RWPE2 (cell line): ENCODE results near the gene ZC3H4.
"Not testable (repeated sequence)": the region's sequence is repeated elsewhere in the genome, so short reads cannot be mapped to it uniquely, and the experiment has no call there.

Experiments used
- ATAC-seq: fragments of 200-7000 bp; cut with Tn5 transposase; 3 replicates; pipeline ENCODE4 v1.9.1; 2021; ENCODE audit warnings: low read depth
- DNase-seq: peaks from one replicate; pipeline ENCODE4 v3.0.0-alpha.2; 2020; ENCODE audit warnings: low spot score
- H3K27ac ChIP-seq: fragments of 450-650 bp; 2 replicates; pipeline ENCODE4 v1.5.1; 2017; ENCODE audit warnings: mild to moderate bottlenecking; ENCODE audit not compliant: poor library complexity, severe bottlenecking
- H3K27me3 ChIP-seq: fragments of 250-450 bp; sonication (Bioruptor Pico); 2 replicates; pipeline ENCODE4 v1.5.1; 2021; ENCODE audit warnings: mild to moderate bottlenecking, moderate library complexity; ENCODE audit not compliant: insufficient read depth, poor library complexity, severe bottlenecking
- H3K36me3 ChIP-seq: fragments of 250-450 bp; sonication (Bioruptor Pico); 2 replicates; pipeline ENCODE4 v1.5.1; 2020; ENCODE audit warnings: low read depth, mild to moderate bottlenecking, moderate library complexity
- H3K4me1 ChIP-seq: fragments of 250-450 bp; sonication (Bioruptor Pico); 2 replicates; pipeline ENCODE4 v1.5.1; 2021; ENCODE audit warnings: mild to moderate bottlenecking, moderate library complexity; ENCODE audit not compliant: insufficient read depth, poor library complexity, severe bottlenecking
- H3K4me3 ChIP-seq: fragments of 250-450 bp; sonication (Bioruptor Pico); 2 replicates; pipeline ENCODE4 v1.5.1; 2021; ENCODE audit warnings: mild to moderate bottlenecking, moderate library complexity; ENCODE audit not compliant: severe bottlenecking
- H3K9me3 ChIP-seq: fragments of 250-450 bp; sonication (Bioruptor Pico); 2 replicates; pipeline ENCODE4 v1.5.1; 2021; ENCODE audit warnings: mild to moderate bottlenecking, moderate library complexity; ENCODE audit not compliant: severe bottlenecking
- TF ChIP-seq, protein P1 (sequence below): fragments of 450-650 bp; IDR thresholded peaks from one replicate; pipeline ENCODE4 v1.5.1; 2017; ENCODE audit warnings: mild to moderate bottlenecking, moderate library complexity; ENCODE audit not compliant: poor library complexity, severe bottlenecking

ZC3H4 gene

DNA sequence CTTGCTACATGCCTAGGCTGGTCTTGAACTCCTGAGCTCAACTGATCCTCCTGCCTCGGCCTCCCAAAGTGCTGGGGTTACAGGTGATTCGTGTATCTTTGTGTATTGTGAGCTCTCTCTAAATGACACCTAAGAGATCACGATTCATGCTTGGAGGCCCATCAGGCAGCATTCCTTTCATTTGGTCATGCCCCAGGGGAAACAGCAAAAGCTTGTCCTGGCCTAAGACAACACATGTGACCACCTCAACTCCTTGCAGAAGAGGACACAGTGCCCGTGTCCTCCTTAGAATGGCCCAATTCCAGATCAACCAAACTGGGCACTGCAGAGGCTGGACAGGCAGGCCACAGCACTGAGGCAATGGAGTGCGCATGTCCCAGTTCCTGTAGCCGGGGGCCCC lies 32.5 kb downstream of the ZC3H4 start:
- DNase-seq (no peak), ATAC-seq (no peak)
- H3K27me3 ChIP-seq: no peaks in the 10 kb centered on the region
- TF ChIP-seq, protein P1, sequence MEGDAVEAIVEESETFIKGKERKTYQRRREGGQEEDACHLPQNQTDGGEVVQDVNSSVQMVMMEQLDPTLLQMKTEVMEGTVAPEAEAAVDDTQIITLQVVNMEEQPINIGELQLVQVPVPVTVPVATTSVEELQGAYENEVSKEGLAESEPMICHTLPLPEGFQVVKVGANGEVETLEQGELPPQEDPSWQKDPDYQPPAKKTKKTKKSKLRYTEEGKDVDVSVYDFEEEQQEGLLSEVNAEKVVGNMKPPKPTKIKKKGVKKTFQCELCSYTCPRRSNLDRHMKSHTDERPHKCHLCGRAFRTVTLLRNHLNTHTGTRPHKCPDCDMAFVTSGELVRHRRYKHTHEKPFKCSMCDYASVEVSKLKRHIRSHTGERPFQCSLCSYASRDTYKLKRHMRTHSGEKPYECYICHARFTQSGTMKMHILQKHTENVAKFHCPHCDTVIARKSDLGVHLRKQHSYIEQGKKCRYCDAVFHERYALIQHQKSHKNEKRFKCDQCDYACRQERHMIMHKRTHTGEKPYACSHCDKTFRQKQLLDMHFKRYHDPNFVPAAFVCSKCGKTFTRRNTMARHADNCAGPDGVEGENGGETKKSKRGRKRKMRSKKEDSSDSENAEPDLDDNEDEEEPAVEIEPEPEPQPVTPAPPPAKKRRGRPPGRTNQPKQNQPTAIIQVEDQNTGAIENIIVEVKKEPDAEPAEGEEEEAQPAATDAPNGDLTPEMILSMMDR: no peak
- H3K4me3 ChIP-seq: no peak overlapping the region
- no peak overlapping the region for H3K27ac ChIP-seq
- no peaks in the 10 kb centered on the region for H3K9me3 ChIP-seq
- H3K36me3 ChIP-seq: peaks cover 97% of the 10 kb centered on the region
- H3K4me1 ChIP-seq: peaks cover 4% of the 10 kb centered on the region

DNA sequence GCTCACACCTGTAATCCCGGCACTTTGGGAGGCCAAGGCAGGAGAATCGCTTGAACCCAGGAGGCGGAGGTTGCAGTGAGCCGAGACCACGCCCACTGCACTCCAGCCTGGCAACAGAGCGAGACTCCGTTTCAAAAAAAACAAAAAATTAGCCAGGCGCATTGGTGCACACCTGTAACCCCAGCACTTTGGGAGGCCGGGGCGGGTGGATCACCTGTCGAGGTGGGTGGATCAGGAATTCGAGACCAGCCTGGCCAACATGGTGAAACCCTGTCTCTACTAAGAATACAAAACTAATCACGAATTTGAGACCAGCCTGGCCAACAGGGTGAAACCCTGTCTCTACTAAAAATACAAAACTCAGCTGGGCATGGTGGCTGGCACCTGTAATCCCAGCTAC lies 35.2 kb downstream of the ZC3H4 start:
- not testable (repeated sequence) for H3K27ac ChIP-seq, ATAC-seq, H3K4me3 ChIP-seq, H3K4me1 ChIP-seq, H3K27me3 ChIP-seq, H3K9me3 ChIP-seq, DNase-seq
- H3K36me3 ChIP-seq: peaks cover 84% of the 10 kb centered on the region

DNA sequence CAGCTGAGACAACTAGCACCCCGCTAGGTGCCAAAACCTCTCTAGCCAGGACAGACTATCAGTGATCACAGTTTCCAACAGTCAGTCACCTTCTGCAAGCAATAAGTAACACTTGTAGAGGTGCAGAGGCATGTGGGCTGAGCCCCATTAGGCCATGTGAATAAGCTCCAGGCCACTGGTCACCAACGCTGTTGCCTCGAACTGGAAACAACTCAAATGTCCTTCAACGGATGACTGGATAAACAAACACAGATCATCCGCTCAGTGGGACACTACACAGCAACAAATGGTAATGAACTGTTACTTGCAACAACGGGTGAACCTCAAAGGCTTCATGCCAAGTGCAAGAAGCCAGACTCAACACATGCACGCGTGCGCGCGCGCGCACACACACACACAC lies 37.6 kb downstream of the ZC3H4 start:
- no peak overlapping the region for H3K4me3 ChIP-seq
- no peak overlapping the region for H3K27ac ChIP-seq
- DNase-seq (no peak), ATAC-seq (no peak)
- peaks cover 82% of the 10 kb centered on the region for H3K36me3 ChIP-seq
- no peaks in the 10 kb centered on the region for H3K9me3 ChIP-seq
- H3K27me3 ChIP-seq: no peaks in the 10 kb centered on the region
- TF ChIP-seq, protein P1: no peak
- peaks cover 4% of the 10 kb centered on the region for H3K4me1 ChIP-seq

DNA sequence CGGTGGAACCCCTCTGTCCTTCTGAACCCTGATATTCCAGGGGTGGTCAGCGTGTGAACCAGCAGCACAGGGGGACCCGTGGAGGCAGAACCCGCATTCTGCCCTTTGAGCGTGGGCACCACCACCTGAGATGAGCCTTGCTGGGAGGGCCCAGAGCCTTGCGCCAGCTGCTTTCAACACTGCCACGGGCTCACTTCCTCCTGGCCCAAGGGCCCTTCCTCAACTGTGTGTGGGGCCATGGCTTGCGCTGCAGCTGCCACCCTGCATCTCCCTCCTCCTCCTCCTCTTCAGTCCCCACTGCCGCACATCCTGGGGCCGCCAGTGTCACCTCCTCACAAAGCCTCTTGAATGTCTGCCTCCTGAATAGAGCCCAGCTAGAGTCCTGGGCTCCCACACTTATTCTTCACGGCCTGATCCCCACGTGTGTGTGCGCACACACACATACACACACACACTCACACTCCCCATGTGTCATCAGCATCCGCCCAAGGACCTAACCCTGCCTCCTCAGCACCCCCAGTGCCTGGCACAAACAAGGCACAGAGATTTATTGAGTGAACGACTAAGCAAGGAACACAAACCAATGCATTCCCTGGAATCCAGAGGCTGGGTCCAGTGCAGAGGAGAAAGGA lies 38.3 kb downstream of the ZC3H4 start:
- no peak overlapping the region for H3K27ac ChIP-seq
- no peaks in the 10 kb centered on the region for H3K9me3 ChIP-seq
- TF ChIP-seq, protein P1: no peak
- ATAC-seq: no peak
- H3K4me3 ChIP-seq: no peak overlapping the region
- peaks cover 82% of the 10 kb centered on the region for H3K36me3 ChIP-seq
- peaks cover 4% of the 10 kb centered on the region for H3K4me1 ChIP-seq
- DNase-seq: no peak
- H3K27me3 ChIP-seq: no peaks in the 10 kb centered on the region

DNA sequence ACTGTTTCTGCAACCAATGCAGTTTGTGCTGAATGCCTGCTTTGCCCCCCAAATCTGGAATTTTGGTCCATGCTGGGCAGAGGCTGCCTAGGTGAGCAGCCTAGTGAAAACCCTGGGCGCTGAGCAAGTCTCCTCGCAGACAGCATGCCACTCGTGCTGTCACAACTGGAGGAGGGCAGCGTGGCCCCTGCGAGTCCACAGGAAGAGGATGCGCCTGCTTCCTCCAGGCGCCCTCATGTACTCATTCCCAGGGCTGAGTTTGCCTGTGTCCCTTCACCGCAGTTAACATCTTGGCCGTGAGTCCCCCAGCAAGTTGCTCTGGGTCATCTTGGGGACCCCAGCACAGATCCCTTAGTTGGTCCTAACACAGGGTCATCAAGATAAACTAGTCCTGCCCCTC lies 39.0 kb downstream of the ZC3H4 start:
- no peaks in the 10 kb centered on the region for H3K9me3 ChIP-seq
- H3K4me1 ChIP-seq: peaks cover 2% of the 10 kb centered on the region
- H3K27me3 ChIP-seq: no peaks in the 10 kb centered on the region
- no peak overlapping the region for H3K27ac ChIP-seq
- TF ChIP-seq, protein P1: no peak
- no peak for ATAC-seq
- DNase-seq: no peak
- no peak overlapping the region for H3K4me3 ChIP-seq
- peaks cover 82% of the 10 kb centered on the region for H3K36me3 ChIP-seq
